HG02623 (cell line): ENCODE results near the gene MT1M.
A peak's percentile ranks its signal among the peaks of the same experiment; 100 is the strongest.

Experiments
- ATAC-seq: cut with Tn5 transposase; IDR thresholded peaks from one replicate; pipeline ENCODE4 v1.9.1; 2021; ENCODE audit warnings: moderate library complexity; ENCODE audit not compliant: unreplicated experiment

MT1M gene

DNA sequence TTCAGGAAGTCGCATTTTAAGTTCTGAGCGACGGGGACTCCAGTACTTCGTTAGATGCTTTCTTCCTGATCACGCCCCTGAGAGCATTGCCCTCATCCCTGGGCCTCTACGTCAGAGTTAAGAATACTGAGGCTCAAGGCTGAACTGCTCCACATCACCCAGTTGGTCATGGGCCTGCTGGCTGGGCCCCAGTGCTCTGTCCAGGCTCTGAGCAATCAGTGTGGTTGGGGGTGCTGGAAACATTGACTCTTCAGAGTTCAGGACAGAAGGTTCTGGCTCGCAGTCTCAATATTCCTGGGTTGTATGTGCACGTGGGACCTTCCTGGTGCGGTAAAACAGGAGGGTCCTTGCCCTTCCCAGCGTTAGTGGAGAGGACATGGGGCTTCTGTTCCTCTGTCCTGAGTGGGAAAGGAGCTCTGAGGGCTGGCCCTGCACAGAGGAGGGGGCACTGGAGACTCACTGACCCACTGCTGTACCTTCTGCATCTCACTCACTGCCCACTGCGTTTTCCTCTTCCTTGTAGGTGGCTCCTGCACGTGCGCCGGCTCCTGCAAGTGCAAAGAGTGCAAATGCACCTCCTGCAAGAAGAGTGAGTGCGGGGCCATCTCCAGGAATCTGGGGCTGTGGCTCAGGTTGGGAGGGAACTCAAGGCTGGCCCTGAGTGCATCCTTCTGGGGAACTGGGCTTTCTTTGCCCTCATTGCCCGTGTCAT lies 6.4 kb upstream of the MT1M start:
- ATAC-seq = no peak

DNA sequence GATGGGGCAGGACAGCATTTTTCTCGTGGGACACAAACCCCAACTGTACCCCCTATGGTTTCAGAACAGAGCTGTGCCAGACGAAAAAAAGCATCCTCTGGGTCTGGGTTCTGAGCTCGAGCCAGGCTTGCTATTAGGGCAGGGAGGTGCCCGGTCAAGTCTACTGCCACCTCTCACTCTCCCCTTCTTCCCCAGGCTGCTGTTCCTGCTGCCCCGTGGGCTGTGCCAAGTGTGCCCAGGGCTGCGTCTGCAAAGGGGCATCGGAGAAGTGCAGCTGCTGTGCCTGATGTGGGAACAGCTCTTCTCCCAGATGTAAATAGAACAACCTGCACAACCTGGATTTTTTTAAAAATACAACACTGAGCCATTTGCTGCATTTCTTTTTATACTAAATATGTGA lies 5.8 kb upstream of the MT1M start:
- ATAC-seq = no peak

DNA sequence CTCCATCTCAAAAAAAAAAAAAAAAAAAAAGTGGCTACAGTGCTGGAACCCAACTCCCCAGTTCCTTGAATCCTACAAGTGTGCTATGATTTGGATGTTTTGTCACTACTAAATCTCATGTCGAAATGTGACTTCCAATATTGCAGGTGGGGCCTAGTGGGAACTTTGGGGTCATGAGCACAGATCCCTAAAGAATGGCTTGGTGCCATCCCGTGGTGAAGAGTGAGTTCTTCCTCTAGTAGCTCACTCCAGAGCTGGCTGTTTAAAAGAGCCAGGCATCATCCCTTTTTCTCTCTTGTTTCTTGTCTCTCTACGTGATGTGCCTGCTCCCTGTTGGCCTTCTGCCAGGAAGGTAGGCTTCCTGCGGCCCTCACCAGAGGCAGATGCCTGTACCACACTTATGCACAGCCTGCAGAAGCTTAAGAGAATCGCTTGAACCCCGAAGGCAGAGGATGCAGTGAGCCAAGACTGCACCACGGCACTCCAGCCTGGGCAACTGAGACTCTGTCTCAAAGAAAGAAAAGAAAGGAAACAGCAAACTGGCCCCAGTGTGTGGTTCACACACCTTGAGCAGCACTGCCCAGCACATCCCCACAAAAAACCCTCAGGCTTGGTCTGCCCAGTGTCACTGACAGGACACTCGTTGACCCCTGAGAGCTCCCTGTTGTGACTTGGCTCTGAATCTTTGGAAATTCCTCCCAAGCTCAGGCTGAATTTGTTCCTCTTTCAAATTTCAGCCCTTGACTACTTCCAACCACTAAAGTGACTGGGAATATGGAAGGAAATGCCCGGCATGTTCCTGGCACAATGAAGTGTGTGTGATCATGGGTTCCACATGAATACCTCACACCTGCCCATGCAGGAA lies 3.7 kb upstream of the MT1M start:
- ATAC-seq = no peak

DNA sequence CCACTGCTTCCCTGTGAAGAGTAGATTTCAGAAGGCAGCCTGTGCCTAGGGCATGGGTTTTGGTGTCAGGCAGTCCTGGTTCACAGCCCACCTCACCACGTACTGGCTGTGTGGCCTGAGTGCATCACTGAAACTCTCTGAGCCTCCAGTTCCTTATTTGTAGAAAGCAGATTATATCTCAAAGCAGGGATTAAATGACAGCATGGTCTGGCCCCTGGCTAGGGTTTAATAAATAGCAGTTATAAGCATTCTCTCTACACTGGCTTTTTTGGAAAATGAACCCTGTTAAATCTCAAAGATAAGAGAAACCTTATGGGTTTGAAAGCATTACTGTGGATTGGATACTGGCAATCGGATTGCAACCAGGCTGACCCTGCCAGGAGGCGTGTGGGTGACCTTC lies 2.9 kb upstream of the MT1M start:
- no peak for ATAC-seq

DNA sequence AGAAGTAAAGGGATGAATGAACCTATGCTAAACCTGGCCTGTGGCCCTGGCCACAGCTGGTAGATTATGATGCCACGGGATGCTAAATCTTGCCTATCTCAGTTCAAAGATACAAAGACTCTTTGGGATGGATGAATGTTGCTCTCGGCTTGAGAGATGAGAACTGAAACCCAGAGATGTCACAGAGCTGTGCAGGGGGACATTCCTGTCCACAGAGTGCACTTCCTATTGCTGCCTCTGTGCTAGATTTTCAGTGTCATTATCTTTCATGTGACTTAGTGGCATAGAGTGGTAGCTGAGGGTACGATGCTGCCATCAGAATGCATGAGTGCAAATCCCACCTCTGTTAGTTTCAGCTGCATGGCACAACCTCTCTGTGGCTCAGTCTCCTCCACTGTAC lies 2.3 kb upstream of the MT1M start:
- no peak for ATAC-seq

DNA sequence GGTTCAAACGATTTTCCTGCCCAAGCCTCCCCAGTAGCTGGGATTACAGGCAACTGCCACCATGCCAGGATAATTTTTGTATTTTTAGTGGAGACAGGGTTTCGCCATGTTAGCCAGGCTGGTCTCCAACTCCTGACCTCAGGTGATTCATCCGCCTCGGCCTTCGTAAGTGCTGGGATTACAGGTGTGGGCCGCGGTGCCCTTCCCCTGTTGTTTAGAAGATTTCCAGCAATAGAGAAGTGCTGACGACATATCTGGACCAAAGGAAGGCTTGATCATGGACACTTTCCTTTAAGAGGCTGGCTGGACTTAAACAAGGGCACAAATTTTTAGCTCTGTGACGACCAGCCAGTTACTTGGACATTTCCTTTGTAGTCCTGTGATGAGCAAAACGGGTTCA lies 1.3 kb upstream of the MT1M start:
- no peak for ATAC-seq

DNA sequence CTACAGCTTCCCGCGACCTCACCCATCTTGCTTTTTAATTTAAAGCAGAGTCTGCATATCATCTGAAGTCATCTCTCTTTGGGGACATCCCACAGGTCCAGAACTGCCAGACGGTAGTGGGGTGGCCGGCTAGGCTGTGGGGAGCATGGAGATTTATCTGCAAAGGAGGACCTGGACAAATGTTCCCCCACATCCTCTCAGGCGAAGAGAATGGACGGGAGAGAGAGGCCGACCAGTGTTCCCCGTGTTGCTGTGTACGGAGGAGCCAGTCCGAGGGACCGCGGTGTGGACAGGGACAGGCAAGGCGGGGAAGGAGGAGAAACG lies 665 bp upstream of the MT1M start:
- no peak for ATAC-seq

DNA sequence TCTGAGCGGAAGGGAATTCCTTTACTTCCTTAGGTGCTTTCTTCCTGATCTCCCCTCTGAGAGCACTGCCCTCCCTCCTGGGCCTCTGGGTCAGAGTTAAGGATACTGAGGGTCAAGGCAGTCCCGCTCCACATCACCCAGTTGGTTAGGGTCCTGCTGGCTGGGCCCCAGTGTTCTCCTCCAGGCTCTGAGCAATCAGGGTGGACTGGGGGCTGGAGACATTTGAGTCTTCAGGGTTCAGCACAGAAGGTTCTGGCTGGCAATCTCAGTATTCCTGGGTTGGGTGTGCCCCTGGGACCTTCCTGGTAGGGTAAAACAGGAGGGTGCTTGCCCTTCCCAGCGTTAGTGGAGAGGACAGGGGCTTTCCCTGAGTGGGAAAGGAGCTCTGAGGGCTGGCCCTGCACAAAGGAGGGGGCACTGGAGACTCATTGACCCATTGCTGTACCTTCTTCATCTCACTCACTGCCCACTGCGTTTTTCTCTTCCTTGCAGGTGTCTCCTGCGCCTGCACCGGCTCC lies 448 bp downstream of the MT1M start:
- ATAC-seq = no peak

DNA sequence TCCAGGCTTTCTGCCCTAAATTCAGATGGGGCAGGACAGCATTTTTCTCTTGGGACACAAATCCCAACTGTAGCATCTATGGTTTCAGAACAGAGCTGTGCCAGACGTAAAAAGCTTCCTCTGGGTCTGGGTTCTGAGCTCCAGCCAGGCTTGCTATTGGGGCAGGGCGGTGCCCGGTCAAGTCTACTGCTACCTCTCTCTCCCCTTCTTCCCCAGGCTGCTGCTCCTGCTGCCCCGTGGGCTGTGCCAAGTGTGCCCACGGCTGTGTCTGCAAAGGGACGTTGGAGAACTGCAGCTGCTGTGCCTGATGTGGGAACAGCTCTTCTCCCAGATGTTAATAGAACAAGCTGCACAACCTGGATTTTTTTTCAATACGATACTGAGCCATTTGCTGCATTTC lies 1.1 kb downstream of the MT1M start:
- ATAC-seq = no peak

DNA sequence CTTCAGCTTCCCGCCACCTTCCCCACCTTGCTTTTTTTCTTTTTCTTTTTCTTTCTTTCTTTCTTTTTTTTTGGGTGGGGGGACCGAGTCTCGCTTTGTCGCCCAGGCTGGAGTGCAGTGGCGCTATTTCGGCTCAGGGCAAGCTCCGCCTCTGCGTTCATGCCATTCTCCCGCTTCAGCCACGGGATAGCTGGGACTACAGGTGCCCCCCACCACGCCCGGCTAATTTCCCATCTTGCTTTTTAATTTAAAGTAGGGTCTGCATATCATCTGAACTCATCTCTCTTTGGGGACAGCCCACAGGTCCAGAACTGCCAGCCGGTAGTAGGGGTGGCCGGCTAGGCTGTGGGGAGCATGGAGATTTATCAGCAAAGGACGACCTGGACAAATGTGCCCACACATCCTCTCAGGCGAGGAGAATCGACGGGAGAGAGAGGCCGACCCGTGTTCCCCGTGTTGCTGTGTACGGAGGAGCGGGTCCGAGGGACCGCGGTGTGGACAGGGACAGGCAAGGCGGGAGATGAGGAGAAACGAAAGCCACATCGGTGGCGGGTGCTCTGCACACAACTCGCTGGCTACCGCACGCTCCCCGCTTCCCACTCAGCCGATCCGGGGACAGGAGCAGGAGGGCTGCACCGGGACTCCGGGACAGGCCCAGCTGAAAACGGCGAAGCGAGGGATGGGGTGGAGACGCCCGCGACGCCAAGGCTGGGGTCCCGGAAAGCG lies 2.4 kb downstream of the MT1M start:
- no peak for ATAC-seq

DNA sequence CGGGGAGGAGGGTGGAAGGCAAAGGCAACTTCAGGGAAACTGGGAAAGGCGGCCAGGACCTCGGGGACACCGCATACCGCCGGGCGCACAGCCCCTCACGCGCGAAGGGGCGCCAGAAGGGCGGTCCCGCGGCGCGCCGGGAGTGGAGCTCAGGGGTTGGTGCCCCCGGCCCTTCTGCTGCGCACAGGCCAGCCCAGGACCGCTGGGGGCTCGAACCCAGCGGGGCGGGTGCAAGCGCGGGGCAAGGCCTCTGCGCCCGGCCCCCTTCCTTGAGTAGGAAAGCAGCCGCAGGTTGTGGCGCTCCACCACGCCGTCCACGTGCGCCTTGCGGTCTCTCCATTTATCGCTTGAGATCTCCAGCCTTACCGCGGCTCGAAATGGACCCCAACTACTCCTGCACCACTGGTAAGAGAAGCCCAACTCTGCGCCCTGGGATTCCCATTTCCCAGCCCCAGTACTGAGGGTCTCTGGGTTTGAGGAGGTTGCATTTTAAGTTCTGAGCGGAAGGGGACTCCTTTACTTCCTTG lies 3.0 kb downstream of the MT1M start:
- no peak for ATAC-seq

DNA sequence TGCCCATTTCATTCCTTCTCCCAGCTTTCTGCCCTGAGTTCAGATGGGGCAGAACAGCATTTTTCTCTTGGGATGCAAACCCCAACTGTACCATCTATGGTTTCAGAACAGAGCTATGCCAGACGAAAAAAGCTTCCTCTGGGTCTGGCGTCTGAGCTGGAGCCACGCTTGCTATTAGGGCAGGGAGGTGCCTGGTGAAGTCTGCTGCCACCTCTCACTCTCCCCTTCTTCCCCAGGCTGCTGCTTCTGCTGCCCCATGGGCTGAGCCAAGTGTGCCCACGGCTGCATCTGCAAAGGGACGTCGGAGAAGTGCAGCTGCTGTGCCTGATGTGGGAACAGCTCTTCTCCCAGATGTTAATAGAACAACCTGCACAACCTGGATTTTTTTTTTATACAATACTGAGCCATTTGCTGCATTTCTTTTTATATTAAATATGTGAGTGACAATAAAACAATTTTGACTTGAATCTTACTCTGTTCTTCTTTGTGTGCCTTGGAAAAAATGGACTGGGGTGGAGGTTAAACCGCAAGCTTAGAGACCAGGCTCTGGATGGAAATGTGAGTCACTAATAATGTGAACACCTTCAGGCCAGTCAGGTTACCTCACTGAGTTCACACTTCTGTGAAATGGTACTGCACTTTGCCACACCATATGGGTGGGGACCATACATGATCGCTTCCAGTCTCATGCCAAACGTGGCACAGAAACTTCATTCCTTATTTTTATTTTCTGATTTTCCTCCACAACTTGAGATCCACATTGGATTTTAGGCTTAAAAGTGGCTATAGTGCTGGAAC lies 4.4 kb downstream of the MT1M start:
- ATAC-seq = no peak

DNA sequence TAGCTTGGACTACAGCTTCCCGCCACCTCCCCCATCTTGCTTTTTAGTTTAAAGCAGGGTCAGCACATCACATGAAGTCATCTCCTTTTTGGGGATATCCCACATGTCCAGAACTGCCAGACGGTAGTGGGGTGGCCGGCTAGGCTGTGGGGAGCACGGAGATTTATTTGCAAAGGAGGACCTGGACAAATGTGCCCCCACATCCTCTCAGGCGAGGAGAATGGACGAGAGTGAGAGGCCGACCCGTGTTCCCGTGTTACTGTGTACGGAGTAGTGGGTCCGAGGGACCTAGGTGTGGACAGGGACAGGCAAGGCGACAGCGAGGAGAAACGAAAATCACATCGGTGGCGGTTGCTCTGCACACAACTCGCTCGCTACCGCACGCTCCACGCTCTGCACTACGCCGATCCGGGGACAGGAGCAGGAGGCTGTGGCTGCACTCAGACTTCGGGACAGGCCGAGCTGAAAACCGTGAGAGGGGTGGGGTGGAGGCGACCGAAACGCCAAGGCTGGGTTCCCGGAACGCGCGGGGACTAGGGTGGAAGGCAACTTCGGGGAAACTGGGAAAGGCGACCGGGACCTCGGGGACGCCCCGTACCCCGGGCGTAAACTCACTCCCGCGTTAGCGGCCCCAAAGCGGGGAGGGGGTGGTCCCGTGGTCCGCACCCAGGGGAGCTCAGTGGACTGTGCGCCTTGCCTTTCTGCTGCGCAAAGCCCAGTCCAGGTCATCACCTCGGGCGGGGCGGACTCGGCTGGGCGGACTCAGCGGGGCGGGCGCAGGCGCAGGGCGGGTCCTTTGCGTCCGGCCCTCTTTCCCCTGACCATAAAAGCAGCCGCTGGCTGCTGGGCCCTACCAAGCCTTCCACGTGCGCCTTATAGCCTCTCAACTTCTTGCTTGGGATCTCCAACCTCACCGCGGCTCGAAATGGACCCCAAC lies 5.6 kb downstream of the MT1M start, which contains the start of gene MT1A:
MT1A (plus strand) TSS at position 853 of the 937 bp plus-strand sequence; CDS start at position 926, 73 bp downstream.
- ATAC-seq = no peak

DNA sequence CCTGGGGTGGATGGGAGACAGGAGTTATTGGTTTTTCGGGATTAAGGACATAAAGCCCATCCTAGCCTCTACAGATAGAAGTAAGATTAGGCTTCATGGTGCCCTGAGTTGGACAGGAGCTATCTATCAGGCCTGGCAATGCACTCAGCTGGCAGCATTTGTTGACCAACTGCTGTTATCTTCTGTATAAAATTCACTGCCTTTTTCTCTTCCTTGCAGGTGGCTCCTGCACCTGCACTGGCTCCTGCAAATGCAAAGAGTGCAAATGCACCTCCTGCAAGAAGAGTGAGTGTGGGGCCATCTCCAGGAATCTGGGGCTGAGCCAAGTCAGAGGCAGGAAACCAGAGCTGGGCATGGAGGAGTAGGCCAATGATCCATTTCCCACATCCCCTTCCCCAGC lies 6.6 kb downstream of the MT1M start:
- ATAC-seq = no peak

DNA sequence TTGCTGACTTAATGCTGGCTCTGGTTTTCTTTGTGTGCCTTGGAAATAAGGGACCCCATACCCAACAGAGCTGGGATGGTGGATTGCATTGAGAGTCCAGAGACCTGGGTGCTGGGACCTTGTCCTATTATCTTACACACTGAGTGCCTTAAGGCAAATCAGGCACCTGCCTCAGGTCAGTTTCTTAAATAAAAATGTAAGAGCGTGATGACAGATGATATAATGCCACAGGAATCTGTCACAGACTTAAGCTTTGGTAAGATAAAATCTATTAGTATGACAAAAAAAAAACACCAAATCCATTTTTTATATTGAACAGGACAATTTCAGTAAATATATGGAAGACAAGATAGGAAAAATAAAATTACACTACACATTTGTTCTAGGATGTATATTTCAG lies 7.6 kb downstream of the MT1M start:
- no peak for ATAC-seq

DNA sequence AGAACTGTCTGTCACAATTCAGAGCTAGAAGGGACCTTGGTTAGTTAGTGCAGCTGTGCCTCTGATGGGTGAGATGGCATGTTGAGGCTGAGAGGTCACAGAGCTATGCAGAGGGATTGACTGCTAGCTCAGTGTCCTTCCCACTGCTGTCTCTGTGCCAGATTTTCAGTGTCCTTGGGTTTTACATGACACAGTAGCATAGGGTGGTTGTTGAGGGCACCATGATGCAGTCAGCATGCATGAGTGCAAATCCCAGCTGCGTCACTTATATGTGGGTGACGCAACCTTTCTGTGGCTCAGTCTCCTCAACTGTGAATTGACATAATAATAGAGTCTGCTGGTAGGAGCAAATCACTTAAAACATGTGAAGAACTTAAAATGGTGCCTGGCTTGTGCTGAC lies 8.7 kb downstream of the MT1M start:
- ATAC-seq = no peak

DNA sequence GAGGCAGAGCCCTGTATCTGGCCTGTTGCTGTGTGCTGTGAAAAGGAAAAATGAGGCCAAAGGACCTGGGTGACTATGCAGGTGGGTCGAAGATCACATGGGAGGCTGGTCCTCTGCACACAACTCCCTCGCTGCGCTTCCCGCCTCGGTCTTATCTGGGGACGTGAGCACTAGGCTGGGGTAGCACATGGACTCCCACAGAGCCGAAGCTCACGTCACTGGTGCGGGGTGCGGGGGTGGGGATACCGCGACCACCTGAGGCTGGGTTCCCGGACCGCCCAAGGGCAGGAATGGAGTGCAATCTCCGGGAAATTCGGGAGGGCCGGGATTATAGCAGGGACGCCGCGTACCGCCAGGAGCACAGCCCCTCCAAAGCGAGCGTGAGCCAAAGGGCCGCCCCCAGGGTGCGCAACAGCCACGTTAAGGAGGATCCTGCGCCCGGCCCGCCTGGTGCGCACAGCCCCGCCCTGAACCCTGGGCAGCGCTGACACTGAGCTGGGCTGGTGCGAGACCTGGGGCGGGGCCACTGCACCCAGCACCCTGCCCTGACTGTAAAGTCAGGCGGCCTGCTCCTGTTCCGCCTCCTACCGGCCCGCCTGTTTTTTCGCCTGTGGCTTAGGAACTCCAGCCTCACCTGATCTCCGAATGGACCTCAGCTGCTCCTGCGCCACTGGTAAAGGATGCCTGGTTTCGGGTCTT lies 10.8 kb downstream of the MT1M start:
- peak; percentile 47 for ATAC-seq

DNA sequence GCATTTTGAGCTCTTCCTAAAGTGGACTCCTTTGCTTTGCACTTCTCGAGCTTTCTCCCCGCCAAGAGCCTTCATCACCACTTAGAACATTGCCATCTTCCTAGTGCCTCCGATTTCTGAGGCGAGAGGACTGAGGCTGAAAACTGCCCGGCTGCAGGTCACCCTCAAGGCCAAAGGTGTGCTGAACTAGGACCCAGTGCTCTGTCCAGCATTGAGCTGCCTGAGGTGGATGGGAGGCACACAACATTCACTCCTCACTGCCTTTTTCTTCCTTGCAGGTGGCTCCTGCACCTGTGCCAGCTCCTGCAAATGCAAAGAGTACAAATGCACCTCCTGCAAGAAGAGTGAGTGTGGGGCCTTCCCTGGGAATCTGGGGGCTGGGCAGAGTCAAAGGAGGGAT lies 11.4 kb downstream of the MT1M start:
- ATAC-seq = no peak

DNA sequence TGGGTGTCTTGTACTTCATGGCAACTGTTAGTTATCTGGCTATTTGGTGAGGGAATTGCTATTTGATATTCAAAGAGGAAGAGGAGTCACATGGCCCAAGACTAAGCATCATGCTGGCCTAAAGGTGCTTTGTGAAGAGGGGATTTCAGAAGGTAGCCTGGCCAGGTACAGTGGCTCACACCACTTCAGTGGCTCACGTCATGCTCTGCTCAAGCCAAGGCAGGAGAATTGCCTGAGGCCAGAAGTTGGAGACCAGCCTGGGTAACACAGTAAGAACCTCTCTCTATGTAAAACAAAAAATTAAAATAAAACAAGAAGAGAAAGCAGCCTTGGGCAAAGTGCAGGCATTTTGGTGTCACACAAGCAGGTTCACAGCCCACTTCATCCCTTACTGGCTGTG lies 12.9 kb downstream of the MT1M start:
- no peak for ATAC-seq
